HG03460 (cell line): ENCODE data around the gene GUCA2B.

Experiments
- ATAC-seq: cut with Tn5 transposase; IDR thresholded peaks from one replicate; pipeline ENCODE4 v1.9.1; 2021; ENCODE audit not compliant: unreplicated experiment

GUCA2B gene

GRCh38 chr1:42165511-42166210, 12.5 kb downstream of the GUCA2B start:
- no peak for ATAC-seq

- no peak for ATAC-seq
Observed at GRCh38 chr1:42167611-42168390, 14.6 kb downstream of the GUCA2B start.

- no peak for ATAC-seq
Observed at GRCh38 chr1:42168391-42168670, 15.1 kb downstream of the GUCA2B start.

- ATAC-seq: no peak
Observed at GRCh38 chr1:42168763-42169162, 15.6 kb downstream of the GUCA2B start.

- ATAC-seq: no peak
Observed at GRCh38 chr1:42170779-42171621, 17.8 kb downstream of the GUCA2B start.

- no peak for ATAC-seq
Observed at GRCh38 chr1:42171679-42172266, 18.6 kb downstream of the GUCA2B start.

- no peak for ATAC-seq
Observed at GRCh38 chr1:42172381-42173133, 19.3 kb downstream of the GUCA2B start.

- no peak for ATAC-seq
Observed at GRCh38 chr1:42173155-42173933, 20.1 kb downstream of the GUCA2B start.

GRCh38 chr1:42173961-42174735, 20.9 kb downstream of the GUCA2B start:
- no peak for ATAC-seq

GRCh38 chr1:42175314-42176054, 22.3 kb downstream of the GUCA2B start:
- ATAC-seq: no peak

- no peak for ATAC-seq
Observed at GRCh38 chr1:42176902-42177519, 23.8 kb downstream of the GUCA2B start.

- ATAC-seq: no peak
Observed at GRCh38 chr1:42177541-42177981, 24.4 kb downstream of the GUCA2B start.

- no peak for ATAC-seq
Observed at GRCh38 chr1:42178249-42178648, 25.0 kb downstream of the GUCA2B start.

GRCh38 chr1:42179275-42179674, 26.1 kb downstream of the GUCA2B start:
- no peak for ATAC-seq

- ATAC-seq: no peak
Observed at GRCh38 chr1:42179900-42180329, 26.7 kb downstream of the GUCA2B start.

GRCh38 chr1:42181687-42182086, 28.5 kb downstream of the GUCA2B start:
- no peak for ATAC-seq

- ATAC-seq: no peak
Observed at GRCh38 chr1:42183210-42183956, 30.2 kb downstream of the GUCA2B start.
